ENCODE results near the gene PHLPP1.

The PHLPP1 gene

DNA sequence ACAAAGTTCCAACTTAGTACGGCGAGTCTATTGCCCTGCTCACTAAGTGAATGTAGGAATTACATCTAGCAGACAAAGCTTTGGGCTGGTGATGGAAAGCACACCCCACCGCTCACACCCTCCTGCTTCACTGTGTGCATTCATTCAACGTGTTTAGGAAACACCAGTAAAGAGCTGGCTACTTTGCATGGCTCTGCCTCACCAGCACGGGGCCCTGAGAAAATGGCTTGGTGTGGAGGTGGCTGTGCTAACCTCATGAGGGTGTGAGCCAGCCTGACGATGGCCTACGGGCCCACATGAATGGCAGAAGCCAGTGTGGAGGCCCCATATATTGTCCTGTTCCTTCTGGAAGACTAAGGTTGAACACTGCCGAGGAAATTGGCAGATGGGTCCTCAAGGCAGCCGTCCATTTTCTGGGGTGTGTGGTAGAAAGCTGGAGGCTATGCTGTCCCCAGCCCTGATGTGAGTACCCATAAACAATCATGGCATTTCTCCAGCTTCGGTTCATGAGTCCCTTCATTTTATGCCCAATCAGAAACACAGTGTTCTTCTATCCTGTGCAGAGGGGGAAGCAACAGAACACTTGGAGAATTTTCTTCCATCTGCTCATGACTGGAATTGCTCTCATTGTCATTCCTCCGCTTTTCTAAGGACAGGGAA is 269.4 kb downstream of the PHLPP1 start:
- no peak for DNase-seq (ENCODE audit: low read depth)

DNA sequence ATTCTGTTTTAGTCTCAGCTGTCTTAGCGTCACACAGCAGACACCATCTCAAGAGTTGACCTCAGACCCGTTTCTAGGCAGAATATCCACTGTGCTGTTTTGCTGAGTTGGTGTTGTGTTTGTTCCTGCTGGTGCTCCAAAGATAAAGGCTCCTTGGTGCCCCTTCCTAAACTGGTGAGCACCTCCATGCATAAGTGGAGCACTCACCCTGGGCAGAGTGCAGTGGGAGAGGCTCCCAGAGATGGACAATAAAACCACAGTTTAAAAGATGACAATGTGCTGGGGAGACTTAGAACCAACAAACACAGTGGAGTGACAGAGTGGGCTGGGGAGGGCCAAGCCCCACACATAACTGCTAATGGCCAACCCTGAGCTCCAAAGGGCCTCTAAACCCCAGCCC is 271.1 kb downstream of the PHLPP1 start:
- DNase-seq (ENCODE audit: low read depth): no peak

DNA sequence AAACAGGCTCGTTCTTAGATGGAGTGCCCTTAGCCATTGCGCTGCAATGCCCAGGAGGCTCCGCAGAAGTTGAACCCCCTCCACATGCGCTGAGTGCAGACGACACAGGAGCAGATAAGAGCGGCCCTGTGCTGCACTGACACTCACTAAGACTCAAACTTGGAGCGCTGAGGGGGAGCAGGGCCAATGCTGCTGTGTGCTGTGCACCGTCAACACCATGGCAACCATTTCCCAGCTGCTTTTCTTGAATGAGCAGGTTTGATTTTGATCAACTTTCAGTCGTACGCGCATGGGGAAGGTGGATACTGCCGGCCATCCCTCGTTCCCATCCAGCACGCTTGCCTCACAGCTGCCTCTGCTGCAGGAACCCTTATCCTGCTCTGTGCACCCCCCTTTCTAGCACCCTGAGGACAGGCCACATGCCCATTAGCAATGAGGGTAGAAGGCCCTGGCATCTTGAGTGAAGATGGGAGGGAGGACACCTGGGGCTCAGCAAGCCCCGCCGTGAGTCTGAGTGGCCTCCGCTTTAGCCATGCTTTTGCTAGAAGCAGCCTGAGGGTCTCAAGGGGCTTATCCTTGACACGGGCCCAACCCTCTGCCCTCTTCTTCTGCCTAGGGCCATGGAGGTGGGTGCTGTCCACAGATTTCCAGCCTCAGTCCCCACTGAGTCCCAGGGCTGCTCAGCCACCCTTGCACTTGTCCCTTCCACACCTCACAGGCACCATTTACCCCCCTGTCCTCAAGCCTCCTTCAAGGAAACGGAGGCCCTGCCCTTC is 271.9 kb downstream of the PHLPP1 start:
- no peak for DNase-seq (ENCODE audit: low read depth)

DNA sequence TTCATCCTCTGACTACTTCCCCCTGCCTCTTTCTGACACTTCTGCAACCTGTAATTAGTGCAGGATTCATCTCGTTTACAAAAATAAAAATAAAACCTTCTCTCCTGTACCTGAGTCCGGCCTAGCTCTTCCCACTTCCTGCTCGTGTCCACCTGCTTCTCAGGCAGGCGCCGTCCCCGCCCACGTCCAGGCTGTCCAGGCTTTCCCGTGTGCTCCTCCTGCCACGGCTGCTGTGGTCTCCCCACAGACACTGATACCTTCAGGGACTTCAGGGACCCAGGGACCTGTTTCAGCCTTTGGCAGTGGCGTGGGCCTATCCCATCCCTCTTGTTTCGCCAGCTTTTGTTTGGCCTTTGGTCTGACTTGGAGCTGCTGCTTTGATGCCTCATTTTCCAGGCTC is 272.5 kb downstream of the PHLPP1 start:
- no peak for DNase-seq (ENCODE audit: low read depth)

- no peak for DNase-seq (ENCODE audit: low read depth)
These were observed 273.1 kb downstream of the PHLPP1 start for GRCh38 chr18:62988471-62988870.

- no peak for DNase-seq (ENCODE audit: low read depth)
These were observed 273.9 kb downstream of the PHLPP1 start for GRCh38 chr18:62989195-62989594.

GRCh38 chr18:62990653-62991052 is 275.3 kb downstream of the PHLPP1 start:
- no peak for DNase-seq (ENCODE audit: low read depth)

- DNase-seq (ENCODE audit: low read depth): no peak
These were observed 276.0 kb downstream of the PHLPP1 start for GRCh38 chr18:62991389-62991788.

DNA sequence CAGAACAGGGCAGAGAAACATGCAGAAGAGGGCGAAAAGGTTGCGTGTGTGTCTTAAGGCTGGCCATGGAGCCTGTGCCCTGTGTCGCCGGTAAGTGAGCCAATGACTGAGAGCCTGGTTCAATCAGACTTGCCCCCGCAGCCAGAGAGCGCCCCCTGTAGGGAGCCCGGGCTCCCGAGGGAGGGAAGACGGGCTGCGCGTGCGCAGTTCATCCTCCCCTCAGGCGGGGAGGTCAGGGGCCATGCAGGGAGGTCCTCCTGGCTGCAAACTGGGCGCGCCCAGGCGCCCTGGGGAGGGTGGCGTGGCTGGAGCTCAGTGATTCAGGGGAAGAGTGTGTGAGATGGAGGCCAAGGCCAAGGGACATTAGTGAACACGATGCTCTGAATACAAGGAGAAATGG is 276.6 kb downstream of the PHLPP1 start:
- no peak for DNase-seq (ENCODE audit: low read depth)

GRCh38 chr18:62992877-62993365 is 277.6 kb downstream of the PHLPP1 start:
- DNase-seq (ENCODE audit: low read depth): no peak

DNA sequence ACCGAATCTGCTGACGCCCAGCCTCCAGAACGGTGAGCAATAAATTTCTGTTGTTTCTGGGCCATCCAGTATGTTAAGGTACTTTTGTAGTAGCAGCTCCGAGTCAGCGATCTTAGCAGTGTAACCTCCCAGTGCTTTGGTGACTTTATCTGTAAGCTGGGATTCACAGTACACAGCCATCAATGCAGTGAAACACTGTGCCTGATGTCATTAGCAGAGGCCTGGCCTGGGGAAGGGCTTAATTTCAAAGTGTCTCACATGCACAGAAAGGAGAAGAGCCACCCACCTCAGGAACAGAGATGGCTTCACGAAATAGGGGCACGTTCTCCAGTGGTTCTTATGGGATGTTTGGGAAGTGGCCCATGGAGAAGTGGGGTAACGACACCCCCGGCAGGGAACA is 281.2 kb downstream of the PHLPP1 start:
- no peak for DNase-seq (ENCODE audit: low read depth)

DNA sequence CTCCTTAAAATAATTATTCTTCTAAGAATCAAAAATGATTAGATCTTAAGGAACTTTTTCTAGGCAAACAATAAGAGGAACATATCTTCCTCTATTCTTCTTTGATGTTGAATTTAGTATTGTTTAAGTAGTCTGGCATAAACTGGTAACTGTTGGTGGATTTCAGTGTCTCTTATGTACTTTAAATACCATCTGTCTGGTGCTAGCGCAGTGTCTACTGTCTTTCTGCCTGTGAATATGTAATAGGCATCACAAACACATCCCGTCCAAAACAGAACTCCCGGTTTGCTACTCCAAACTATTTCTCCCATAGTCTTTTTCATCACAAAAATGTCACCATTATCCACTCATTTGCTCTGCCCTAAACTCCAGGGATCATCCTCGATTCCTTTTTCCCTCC is 281.7 kb downstream of the PHLPP1 start:
- DNase-seq (ENCODE audit: low read depth): no peak

DNA sequence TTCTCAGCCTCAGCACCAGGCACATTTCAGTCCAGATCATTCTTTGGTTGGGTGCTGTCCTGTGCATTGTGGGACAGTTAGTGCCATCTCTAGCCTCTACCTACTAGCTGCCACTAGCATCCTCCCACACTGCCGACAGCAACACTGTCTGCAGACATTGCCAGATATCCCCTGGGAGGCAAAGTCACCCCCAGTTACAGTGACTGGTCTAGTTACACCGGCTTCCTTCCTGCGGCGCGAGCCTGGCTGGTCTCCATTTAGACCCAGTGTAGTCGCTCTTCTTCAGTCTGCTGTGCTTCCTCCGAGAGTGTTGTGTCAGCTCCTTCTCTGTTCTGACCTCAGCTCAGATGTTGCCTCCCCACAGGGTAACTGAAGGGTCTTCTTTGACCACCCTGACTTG is 283.1 kb downstream of the PHLPP1 start:
- DNase-seq (ENCODE audit: low read depth): no peak

GRCh38 chr18:62999392-62999791 is 284.1 kb downstream of the PHLPP1 start:
- DNase-seq (ENCODE audit: low read depth): no peak

DNA sequence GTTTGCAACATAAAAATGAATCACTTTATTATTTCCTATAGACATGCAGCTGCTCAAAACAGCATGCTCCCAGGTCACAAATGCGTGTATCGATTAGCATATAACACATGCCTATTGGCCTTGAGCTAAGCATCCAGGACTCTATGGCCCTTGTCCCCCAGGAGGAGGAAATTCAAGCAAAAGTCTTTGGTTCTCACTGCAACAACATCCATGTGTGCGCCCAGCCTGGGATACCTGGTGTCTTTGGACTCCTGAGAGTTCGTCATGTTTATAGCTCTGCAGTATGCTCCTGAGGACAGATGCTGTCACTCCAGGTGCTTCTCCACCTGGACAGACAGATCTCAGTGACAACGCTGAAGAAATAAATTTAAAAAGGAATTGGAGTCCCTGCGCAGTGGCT is 284.6 kb downstream of the PHLPP1 start:
- DNase-seq (ENCODE audit: low read depth): no peak

DNA sequence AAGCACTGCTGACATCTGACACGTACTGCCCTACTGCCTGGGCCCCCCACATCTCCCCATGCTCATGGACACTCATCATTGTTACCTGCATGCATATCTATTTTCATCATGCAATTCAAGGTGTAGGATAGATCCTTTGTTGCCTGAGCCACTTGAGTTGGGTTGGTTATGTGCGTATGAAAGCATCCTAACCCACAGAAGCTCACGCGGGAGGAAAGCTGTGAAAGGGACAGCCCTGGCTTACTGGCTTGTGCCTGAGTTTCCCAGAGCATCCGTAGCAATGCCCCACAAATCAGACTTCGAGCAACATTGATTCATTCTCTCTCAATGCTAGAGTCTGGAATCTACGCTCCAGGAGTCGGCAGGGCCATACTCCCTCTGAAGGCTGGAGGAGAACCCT is 285.5 kb downstream of the PHLPP1 start:
- DNase-seq (ENCODE audit: low read depth): no peak

GRCh38 chr18:63001861-63002260 is 286.5 kb downstream of the PHLPP1 start:
- no peak for DNase-seq (ENCODE audit: low read depth)

DNA sequence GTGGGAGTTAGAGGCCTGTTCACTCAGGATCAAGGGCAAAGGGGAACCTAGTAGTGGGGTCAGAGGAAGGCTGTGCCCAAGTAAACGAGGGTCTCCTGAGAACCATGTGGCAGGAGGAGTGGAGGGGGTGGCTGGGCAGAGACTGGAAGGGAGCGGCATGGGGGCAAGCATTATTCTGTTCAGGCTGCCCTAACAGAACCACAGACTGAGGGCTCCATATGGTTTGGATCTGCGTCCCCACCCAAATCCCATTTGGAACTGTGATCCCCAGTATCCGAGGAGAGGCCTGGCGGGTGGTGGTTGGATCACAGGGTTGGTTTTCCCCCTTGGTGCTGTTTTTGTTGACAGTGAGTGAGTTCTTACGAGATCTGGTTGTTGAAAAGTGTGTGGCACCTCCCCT is 287.0 kb downstream of the PHLPP1 start:
- DNase-seq (ENCODE audit: low read depth): no peak

GRCh38 chr18:63002803-63003445 is 287.6 kb downstream of the PHLPP1 start:
- no peak for DNase-seq (ENCODE audit: low read depth)

DNA sequence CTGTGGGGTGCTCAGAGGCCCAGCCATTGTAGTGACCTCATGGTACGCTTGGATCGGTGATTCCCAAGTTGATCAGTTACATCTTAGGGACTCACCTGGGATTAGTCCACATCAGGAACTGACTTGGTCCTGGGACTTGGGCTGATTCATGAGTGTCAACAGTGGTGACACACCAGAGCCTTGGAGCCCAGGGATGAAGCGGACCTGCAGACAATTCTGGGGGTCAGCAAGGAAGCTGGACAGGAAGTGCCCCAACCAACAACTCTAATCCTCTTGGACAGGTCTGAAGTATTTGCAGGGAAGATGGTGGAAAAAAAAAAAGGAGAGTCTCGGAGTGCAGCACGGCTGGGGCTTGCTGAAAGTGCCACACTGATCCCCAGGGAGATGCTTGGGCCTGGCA is 288.6 kb downstream of the PHLPP1 start:
- DNase-seq (ENCODE audit: low read depth): no peak

- DNase-seq (ENCODE audit: low read depth): no peak
These were observed 289.2 kb downstream of the PHLPP1 start for GRCh38 chr18:63004466-63005089.

DNA sequence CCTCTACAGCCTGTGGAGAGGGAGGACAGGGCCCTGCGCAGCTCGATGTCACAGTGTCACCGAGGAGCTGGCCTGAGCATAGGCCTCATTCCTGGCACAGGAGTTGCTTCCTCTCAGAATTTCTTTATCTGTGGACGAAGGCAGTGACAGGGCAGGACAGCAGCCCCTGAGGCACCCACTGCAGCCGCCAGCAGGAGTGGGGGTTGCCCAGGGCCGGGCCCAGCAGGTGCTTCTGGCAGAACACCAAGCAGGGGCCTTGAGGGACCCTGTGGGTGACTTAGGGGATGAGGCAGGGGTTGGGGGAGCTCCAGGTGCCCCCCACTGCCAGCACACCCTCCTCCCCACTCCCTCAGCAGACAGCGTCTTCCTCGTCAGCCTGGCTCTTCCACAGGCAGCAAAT is 290.0 kb downstream of the PHLPP1 start:
- DNase-seq (ENCODE audit: low read depth): no peak

DNA sequence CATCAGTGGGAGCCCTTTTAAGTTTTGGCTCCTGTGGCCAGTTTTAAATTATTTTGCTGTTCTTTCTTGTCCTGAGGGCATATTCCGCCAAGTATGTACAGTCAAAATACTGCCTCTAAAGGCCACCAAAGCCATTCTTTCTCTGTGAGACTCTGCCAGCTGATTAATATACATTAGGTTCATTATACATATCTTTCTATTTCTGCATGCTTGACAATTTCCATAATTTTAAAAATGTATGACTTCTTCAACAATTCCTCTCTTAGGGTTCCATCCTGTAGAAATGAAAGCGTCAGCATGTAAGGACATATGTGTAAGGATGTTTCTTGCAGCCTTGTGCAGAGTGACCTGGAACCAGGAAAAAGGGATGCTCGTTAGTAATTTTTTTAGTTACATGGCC is 291.9 kb downstream of the PHLPP1 start:
- DNase-seq (ENCODE audit: low read depth): no peak
